ENCODE data around the gene NRDC. TPM values are rescaled to one million over a fixed set of nuclear protein-coding genes. Genes with fewer than 3 reads are reported as not detected.
"Not testable (repeated sequence)": the region's sequence is repeated elsewhere in the genome, so short reads cannot be mapped to it uniquely, and the experiment has no call there.

NRDC gene
- total RNA-seq, 1 donor from 2014 or later, result 155 TPM

DNA sequence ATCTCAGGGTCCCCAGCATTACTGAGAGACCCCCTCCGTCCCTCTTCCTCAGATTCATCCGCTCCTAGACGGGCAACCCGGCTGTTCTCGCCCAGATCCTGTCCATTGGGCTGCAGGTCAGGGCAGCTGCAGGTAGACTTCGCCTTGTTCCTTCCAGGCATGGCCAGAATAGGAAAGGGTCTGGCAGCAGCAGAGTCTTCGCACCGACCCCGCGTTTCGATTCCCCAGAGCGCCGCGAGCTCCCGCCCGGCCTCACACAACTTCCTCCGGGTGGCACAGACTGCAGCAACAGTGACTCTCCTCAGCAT lies 265 bp downstream of the NRDC start:
- Mint-ChIP-seq H3K9me3 (no peaks in the 10 kb centered on the region), H3K4me1 (peaks cover 17% of the 10 kb centered on the region), H3K4me3 (no peak overlapping the region), H3K27me3 (ENCODE audit: low read depth) (peaks cover 22% of the 10 kb centered on the region), H3K36me3 (ENCODE audit: low read depth) (peaks cover 2% of the 10 kb centered on the region), H3K27ac (ENCODE audit: unreplicated experiment) (no peak overlapping the region)
- no peak for DNase-seq (ENCODE audit: low read depth, low spot score)
- TF ChIP-seq, protein P1, sequence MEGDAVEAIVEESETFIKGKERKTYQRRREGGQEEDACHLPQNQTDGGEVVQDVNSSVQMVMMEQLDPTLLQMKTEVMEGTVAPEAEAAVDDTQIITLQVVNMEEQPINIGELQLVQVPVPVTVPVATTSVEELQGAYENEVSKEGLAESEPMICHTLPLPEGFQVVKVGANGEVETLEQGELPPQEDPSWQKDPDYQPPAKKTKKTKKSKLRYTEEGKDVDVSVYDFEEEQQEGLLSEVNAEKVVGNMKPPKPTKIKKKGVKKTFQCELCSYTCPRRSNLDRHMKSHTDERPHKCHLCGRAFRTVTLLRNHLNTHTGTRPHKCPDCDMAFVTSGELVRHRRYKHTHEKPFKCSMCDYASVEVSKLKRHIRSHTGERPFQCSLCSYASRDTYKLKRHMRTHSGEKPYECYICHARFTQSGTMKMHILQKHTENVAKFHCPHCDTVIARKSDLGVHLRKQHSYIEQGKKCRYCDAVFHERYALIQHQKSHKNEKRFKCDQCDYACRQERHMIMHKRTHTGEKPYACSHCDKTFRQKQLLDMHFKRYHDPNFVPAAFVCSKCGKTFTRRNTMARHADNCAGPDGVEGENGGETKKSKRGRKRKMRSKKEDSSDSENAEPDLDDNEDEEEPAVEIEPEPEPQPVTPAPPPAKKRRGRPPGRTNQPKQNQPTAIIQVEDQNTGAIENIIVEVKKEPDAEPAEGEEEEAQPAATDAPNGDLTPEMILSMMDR (conservative IDR thresholded peaks at IDR 0.05), result no peak

DNA sequence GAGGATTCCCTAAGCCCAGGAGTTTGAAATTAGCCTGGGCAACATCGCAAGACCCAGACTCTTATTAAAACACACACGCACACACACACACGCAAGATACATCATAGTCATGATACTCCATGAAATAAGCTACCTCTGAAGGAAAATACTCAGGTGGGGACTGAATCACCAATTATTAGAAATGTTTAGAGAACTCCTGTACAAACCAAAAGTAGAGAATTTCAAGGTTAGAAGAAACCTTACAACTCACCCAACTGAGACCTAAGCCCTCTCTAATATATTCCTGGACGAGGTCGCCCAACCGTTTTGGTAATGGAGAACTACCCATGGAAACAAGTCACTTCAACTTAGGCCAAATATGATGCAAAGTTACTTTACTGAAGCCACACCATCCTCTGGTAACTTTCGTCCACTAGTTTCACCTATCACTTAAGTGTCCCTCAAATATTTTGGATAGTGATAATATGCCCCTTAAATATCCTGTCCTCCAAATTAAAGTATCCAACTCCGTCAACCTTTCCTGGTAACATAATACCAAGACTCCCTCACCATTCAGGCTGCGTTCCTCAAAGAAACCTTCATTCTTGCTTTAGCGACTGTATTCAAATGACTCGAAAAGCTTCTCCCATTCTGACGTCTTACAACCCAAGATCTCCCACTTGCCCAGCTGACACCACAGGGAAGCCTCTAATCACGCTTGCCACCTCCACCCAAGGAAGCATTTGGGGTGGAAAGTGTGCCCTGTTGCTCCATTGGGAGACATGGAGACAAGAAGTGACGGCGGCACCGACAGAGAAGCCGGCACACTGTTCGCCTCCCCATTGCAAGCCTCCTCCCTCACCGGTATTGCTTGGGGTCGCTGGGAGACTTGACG lies 856 bp downstream of the NRDC start:
- Mint-ChIP-seq H3K27ac (ENCODE audit: unreplicated experiment) (peak overlapping the region; percentile 37), H3K9me3 (no peaks in the 10 kb centered on the region), H3K4me3 (no peak overlapping the region), H3K4me1 (peaks cover 17% of the 10 kb centered on the region), H3K27me3 (ENCODE audit: low read depth) (peaks cover 16% of the 10 kb centered on the region), H3K36me3 (ENCODE audit: low read depth) (peaks cover 2% of the 10 kb centered on the region)
- DNase-seq (ENCODE audit: low read depth, low spot score), result peak; percentile 26
- TF ChIP-seq, protein P1 (conservative IDR thresholded peaks at IDR 0.05), result no peak

GRCh38 chr1:51875836-51876235 lies 2.7 kb downstream of the NRDC start:
- peak overlapping the region; percentile 75 for H3K4me3 Mint-ChIP-seq

GRCh38 chr1:51875291-51875772 lies 3.2 kb downstream of the NRDC start:
- Mint-ChIP-seq H3K4me1 (peaks cover 17% of the 10 kb centered on the region), H3K36me3 (ENCODE audit: low read depth) (peaks cover 2% of the 10 kb centered on the region), H3K9me3 (no peaks in the 10 kb centered on the region), H3K27ac (ENCODE audit: unreplicated experiment) (peak overlapping the region; percentile 17), H3K4me3 (peak overlapping the region; percentile 62), H3K27me3 (ENCODE audit: low read depth) (no peaks in the 10 kb centered on the region)
- DNase-seq (ENCODE audit: low read depth, low spot score), result no peak
- TF ChIP-seq, protein P1 (conservative IDR thresholded peaks at IDR 0.05), result no peak

More at GRCh38 chr1:51875836-51876235, 2.7 kb downstream of the NRDC start:
- Mint-ChIP-seq H3K27me3 (ENCODE audit: low read depth) (peaks cover 5% of the 10 kb centered on the region), H3K9me3 (no peaks in the 10 kb centered on the region), H3K4me1 (peaks cover 17% of the 10 kb centered on the region), H3K36me3 (ENCODE audit: low read depth) (peaks cover 2% of the 10 kb centered on the region), H3K27ac (ENCODE audit: unreplicated experiment) (no peak overlapping the region)
- DNase-seq (ENCODE audit: low read depth, low spot score), result no peak
- TF ChIP-seq, protein P1 (conservative IDR thresholded peaks at IDR 0.05), result no peak

DNA sequence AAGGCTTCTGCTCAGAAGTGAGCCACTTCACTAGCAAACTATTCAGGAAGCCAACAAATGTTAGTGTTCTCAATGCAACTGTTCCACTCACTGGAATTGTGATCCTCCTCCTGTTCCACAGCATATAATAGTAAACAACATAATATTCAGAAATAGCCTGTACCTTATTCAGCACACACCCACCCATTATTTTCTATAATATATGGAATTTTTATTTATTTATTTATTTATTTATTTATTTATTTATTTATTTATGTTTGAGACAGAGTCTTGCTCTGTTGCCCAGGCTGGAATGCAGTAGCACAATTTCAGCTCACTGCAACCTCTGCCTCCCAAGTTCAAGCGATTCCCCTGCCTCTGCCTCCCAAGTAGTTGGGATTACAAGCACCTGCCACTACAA lies 5.3 kb downstream of the NRDC start:
- not testable (repeated sequence) for H3K27me3 Mint-ChIP-seq (ENCODE audit: low read depth); H3K36me3 Mint-ChIP-seq (ENCODE audit: low read depth); H3K9me3 Mint-ChIP-seq; H3K4me3 Mint-ChIP-seq; H3K27ac Mint-ChIP-seq (ENCODE audit: unreplicated experiment); DNase-seq (ENCODE audit: low read depth, low spot score)
- peaks cover 17% of the 10 kb centered on the region for H3K4me1 Mint-ChIP-seq

- H3K27me3 Mint-ChIP-seq (ENCODE audit: low read depth), result no peaks in the 10 kb centered on the region
- no peak overlapping the region for H3K4me3 Mint-ChIP-seq
- H3K36me3 Mint-ChIP-seq (ENCODE audit: low read depth), result peaks cover 2% of the 10 kb centered on the region
- peaks cover 17% of the 10 kb centered on the region for H3K4me1 Mint-ChIP-seq
- H3K9me3 Mint-ChIP-seq, result no peaks in the 10 kb centered on the region
- TF ChIP-seq, protein P1 (conservative IDR thresholded peaks at IDR 0.05), result no peak
- H3K27ac Mint-ChIP-seq (ENCODE audit: unreplicated experiment), result no peak overlapping the region
- no peak for DNase-seq (ENCODE audit: low read depth, low spot score)
Observed at GRCh38 chr1:51871351-51871975, 7.1 kb downstream of the NRDC start.
